ENCODE data around the gene TMEM141.

TMEM141 gene

DNA sequence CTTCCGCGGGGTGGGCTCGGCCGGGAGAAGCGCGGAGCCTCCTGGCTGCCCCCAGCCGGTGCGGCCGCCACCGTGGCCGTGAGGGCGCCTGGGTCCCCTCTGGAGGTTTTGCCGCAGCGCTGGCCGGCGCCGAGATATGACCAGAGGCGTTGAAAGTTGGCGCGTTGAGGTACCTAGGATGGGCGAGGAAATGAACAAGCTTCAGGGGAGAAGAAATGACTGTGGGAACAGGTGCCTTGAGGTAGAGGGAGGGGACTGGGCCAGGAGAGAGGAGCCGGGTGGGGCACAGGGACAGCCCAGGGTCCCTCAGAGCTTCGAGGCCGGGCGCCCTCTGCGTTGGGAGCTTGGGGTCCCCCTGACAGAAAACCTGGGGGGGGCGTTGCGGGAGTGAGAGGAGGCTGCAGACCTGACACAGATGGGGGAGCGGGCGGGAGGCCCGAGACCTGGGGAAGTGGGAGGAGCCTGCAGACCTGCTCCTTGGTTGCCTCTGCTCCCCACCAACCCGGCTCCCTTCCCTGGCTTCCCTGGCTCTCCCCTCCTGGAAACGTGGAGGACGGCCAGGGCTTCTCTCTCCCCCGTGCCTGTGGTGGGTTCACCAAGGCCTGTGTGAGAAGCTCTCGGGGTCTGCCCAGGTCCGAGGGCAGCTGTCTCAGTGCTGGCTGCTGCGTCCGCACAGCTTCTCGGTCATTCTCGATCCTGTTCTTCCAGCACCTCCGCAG lies 30.8 kb downstream of the TMEM141 start:
- no peaks in the 10 kb centered on the region for H3K4me1 ChIP-seq (ENCODE audit: insufficient read depth, poor library complexity, severe bottlenecking)
- DNase-seq (ENCODE audit: low spot score) = peak; percentile 59
- no peaks in the 10 kb centered on the region for H3K27me3 ChIP-seq (ENCODE audit: insufficient read depth, poor library complexity, severe bottlenecking)
- no peaks in the 10 kb centered on the region for H3K9me3 ChIP-seq (ENCODE audit: severe bottlenecking)
- H3K27ac ChIP-seq (ENCODE audit: poor library complexity, severe bottlenecking) = no peak overlapping the region
- H3K36me3 ChIP-seq (ENCODE audit: low read depth) = peaks cover 20% of the 10 kb centered on the region
- ATAC-seq (ENCODE audit: low read depth) = no peak
- no peak overlapping the region for H3K4me3 ChIP-seq (ENCODE audit: severe bottlenecking)
- TF ChIP-seq, protein P1, sequence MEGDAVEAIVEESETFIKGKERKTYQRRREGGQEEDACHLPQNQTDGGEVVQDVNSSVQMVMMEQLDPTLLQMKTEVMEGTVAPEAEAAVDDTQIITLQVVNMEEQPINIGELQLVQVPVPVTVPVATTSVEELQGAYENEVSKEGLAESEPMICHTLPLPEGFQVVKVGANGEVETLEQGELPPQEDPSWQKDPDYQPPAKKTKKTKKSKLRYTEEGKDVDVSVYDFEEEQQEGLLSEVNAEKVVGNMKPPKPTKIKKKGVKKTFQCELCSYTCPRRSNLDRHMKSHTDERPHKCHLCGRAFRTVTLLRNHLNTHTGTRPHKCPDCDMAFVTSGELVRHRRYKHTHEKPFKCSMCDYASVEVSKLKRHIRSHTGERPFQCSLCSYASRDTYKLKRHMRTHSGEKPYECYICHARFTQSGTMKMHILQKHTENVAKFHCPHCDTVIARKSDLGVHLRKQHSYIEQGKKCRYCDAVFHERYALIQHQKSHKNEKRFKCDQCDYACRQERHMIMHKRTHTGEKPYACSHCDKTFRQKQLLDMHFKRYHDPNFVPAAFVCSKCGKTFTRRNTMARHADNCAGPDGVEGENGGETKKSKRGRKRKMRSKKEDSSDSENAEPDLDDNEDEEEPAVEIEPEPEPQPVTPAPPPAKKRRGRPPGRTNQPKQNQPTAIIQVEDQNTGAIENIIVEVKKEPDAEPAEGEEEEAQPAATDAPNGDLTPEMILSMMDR (IDR thresholded peaks at IDR 0.05; ENCODE audit: poor library complexity, severe bottlenecking) = no peak

DNA sequence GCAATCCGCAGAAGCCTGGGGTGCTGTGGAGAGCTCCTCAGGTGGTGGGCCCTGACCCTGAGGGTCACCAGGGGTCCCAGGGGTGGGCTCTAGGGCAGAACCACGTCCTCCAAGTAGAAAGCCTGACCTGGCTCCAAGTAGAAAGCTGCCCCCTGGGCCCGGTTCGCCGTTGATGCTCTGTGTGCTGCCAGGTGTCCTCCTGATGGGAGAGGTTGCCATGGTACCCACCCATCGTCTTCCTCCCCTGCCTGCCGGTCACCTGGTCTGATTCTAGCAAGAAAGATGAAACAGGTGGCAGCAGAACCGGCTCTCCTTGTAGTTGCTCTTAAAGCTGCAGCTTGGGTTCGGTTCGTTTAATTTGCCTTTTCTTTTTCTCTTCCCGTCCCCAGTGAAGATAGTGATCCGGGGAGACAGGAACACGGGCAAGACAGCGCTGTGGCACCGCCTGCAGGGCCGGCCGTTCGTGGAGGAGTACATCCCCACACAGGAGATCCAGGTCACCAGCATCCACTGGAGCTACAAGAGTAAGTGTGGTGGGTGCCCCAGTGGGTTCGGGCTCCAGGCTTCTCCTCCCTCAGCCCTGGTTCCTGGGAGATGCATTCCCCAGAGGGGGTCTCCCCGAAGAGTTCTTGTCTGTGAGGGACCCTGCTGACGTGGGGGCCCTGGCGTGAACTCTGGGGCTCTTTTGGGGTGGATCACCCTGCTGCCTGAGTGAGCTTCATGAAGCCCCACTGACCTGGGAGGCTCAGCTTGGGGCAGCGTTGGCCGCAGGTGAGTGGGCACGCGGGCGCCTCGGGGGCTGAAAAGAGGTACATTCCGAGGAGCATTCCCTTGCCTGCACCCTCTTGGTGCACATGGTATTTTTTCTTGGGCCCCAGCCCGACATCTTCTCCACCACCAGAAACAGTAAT lies 32.2 kb downstream of the TMEM141 start:
- ATAC-seq (ENCODE audit: low read depth) (no peak), DNase-seq (ENCODE audit: low spot score) (peak; percentile 56)
- Histone ChIP-seq H3K27me3 (ENCODE audit: insufficient read depth, poor library complexity, severe bottlenecking) (no peaks in the 10 kb centered on the region), H3K4me3 (ENCODE audit: severe bottlenecking) (no peak overlapping the region), H3K9me3 (ENCODE audit: severe bottlenecking) (no peaks in the 10 kb centered on the region), H3K36me3 (ENCODE audit: low read depth) (peaks cover 22% of the 10 kb centered on the region), H3K27ac (ENCODE audit: poor library complexity, severe bottlenecking) (no peak overlapping the region), H3K4me1 (ENCODE audit: insufficient read depth, poor library complexity, severe bottlenecking) (no peaks in the 10 kb centered on the region)
- TF ChIP-seq, protein P1 (IDR thresholded peaks at IDR 0.05; ENCODE audit: poor library complexity, severe bottlenecking) = no peak

DNA sequence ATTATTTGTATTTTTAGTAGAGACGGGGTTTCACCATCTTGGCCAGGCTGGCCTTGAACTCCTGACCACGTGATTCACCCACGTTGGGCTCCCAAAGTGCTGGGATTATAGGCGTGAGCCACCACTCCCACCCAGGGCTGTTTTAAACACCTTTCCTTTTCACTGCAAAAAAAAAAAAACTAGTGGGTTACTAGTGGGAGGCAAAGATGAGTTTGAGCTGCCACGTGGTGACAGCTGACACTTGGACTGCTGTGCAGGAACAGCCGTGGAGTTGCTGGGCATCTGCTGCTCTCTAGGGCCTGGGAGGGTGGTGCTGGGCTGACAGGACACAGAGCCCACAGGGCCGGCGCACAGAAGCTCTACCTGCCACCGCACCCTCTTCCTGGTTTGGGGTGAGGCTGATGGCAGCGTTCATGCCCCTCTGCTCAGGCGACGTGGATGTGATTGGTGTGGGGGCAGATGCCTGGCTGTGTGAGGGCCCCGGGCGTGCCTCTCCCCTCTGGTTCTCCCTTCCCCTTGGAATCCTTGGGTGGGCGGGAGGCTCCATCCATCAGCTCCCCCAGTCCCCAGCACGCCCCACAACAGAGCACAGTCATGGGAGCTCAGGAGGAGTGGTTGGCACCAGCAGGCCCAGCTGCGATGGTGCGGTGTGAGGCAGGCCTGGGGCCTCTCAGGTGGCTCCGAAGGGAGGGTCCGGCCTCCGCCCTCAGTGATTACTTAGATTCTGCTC lies 33.5 kb downstream of the TMEM141 start:
- TF ChIP-seq, protein P1 (IDR thresholded peaks at IDR 0.05; ENCODE audit: poor library complexity, severe bottlenecking) = no peak

DNA sequence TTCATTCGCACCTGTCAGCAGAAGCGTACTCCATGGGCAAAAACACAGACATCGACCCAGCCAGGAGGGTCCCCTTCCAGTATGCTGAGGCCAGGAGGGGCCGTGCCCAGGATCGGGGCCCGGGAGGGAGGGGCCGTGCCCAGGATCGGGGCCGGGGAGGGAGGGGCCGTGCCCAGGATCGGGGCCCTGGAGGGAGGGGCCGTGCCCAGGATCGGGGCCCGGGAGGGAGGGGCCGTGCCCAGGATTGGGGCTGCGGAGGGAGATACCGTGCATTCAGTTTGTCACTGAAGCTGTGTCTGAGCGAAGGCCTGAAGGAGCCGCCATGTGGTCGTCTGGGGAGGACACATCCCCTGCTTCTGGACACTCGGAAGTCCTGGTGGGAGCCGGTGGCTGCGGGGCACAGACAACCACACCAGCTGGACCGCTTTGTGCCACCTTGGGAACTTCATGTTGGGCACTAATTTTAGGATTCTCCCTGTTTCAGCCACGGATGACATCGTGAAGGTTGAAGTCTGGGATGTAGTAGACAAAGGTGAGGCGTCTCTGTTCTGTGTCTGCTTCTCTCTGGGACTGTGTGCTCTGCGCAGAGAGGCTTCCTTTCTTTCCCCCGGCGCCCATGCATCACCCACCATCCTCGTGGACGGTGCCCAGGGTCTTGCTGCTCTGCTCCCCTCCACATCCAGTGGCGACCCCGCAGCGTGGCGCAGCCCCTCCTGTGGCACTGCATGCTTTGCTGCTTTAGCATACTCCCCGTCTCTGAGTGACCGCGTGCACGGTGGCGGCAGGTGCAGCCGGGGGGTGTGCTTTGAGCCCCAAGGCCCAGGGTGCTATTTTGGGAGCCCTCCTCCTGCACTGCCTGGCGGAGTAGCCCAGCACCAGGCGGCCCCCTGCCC lies 34.4 kb downstream of the TMEM141 start:
- Histone ChIP-seq H3K27me3 (ENCODE audit: insufficient read depth, poor library complexity, severe bottlenecking) (no peaks in the 10 kb centered on the region), H3K27ac (ENCODE audit: poor library complexity, severe bottlenecking) (no peak overlapping the region), H3K9me3 (ENCODE audit: severe bottlenecking) (no peaks in the 10 kb centered on the region), H3K4me1 (ENCODE audit: insufficient read depth, poor library complexity, severe bottlenecking) (no peaks in the 10 kb centered on the region), H3K4me3 (ENCODE audit: severe bottlenecking) (no peak overlapping the region), H3K36me3 (ENCODE audit: low read depth) (peaks cover 30% of the 10 kb centered on the region)
- TF ChIP-seq, protein P1 (IDR thresholded peaks at IDR 0.05; ENCODE audit: poor library complexity, severe bottlenecking) = no peak
- ATAC-seq (ENCODE audit: low read depth) (no peak), DNase-seq (ENCODE audit: low spot score) (no peak)

More for the DNA sequence above, 33.5 kb downstream of the TMEM141 start:
- H3K9me3 ChIP-seq (ENCODE audit: severe bottlenecking) = no peaks in the 10 kb centered on the region
- H3K27me3 ChIP-seq (ENCODE audit: insufficient read depth, poor library complexity, severe bottlenecking) = no peaks in the 10 kb centered on the region
- peaks cover 30% of the 10 kb centered on the region for H3K36me3 ChIP-seq (ENCODE audit: low read depth)
- no peak overlapping the region for H3K4me3 ChIP-seq (ENCODE audit: severe bottlenecking)
- DNase-seq (ENCODE audit: low spot score) (no peak), ATAC-seq (ENCODE audit: low read depth) (no peak)
- no peak overlapping the region for H3K27ac ChIP-seq (ENCODE audit: poor library complexity, severe bottlenecking)
- H3K4me1 ChIP-seq (ENCODE audit: insufficient read depth, poor library complexity, severe bottlenecking) = no peaks in the 10 kb centered on the region

Data from RWPE2 (cell line).